ENCODE measurements around the gene IBTK.
A peak's percentile ranks its signal among the peaks of the same experiment; 100 is the strongest.
"Not testable (repeated sequence)": the region's sequence is repeated elsewhere in the genome, so short reads cannot be mapped to it uniquely, and the experiment has no call there.

Gene IBTK

GRCh38 chr6:82247505-82248272 is at the start of gene IBTK:
TSS of gene IBTK (minus strand) at chr6:82247744. CDS start at chr6:82240486, 7,258 bp downstream.
- peak; percentile 76 to 93 (median 86) for DNase-seq

GRCh38 chr6:82283771-82284410 is 36.3 kb upstream of the IBTK start:
- DNase-seq, result no peak

GRCh38 chr6:82281550-82281949 is 34.0 kb upstream of the IBTK start:
- DNase-seq, result not testable (repeated sequence)

GRCh38 chr6:82277686-82278085 is 30.1 kb upstream of the IBTK start:
- no peak for DNase-seq

GRCh38 chr6:82275686-82276085 is 28.1 kb upstream of the IBTK start:
- no peak for DNase-seq

- DNase-seq, result no peak
Measured at GRCh38 chr6:82273295-82273694, 25.8 kb upstream of the IBTK start.

- DNase-seq, result no peak
Measured at GRCh38 chr6:82270881-82271635, 23.5 kb upstream of the IBTK start.

GRCh38 chr6:82268301-82268846 is 20.8 kb upstream of the IBTK start:
- DNase-seq, result no peak

- no peak for DNase-seq
Measured at GRCh38 chr6:82264824-82265223, 17.3 kb upstream of the IBTK start.

GRCh38 chr6:82264321-82264720 is 16.8 kb upstream of the IBTK start:
- DNase-seq, result no peak

GRCh38 chr6:82263916-82264315 is 16.4 kb upstream of the IBTK start:
- no peak for DNase-seq

GRCh38 chr6:82260997-82261732 is 13.6 kb upstream of the IBTK start:
- DNase-seq, result no peak

GRCh38 chr6:82259389-82259788 is 11.8 kb upstream of the IBTK start:
- DNase-seq, result no peak

GRCh38 chr6:82257088-82257774 is 9.7 kb upstream of the IBTK start:
- DNase-seq, result no peak

GRCh38 chr6:82254722-82255121 is 7.2 kb upstream of the IBTK start:
- not testable (repeated sequence) for DNase-seq

- DNase-seq, result no peak
Measured at GRCh38 chr6:82251942-82252341, 4.4 kb upstream of the IBTK start.

- DNase-seq, result no peak
Measured at GRCh38 chr6:82249381-82250253, 2.1 kb upstream of the IBTK start.

GRCh38 chr6:82248273-82248735 is 760 bp upstream of the IBTK start:
- DNase-seq, result no peak

- no peak for DNase-seq
Measured at GRCh38 chr6:82246802-82247504, 591 bp downstream of the IBTK start.

GRCh38 chr6:82246370-82246769 is 1.2 kb downstream of the IBTK start:
- no peak for DNase-seq
